Activated CD8-positive, alpha-beta T cell treated with anti-CD3 and anti-CD28 coated beads for 36 hours (primary cell): Measurements from ENCODE around the gene OR52K2. TPM values are rescaled to one million over a fixed set of nuclear protein-coding genes. Genes with fewer than 3 reads are reported as not detected.

Experiments
- ATAC-seq: fragments of 200-7000 bp; cut with Tn5 transposase; one replicate; pipeline ENCODE4 v1.10.0; 2021; ENCODE audit warnings: mild to moderate bottlenecking, moderate library complexity
- CTCF ChIA-PET: fragments of 350-600 bp; sonication (Branson Sonifier 250); formaldehyde crosslinking; loops from one replicate; lab custom pipeline; 2021; ENCODE audit warnings: antibody characterized with exemption; lab: Charles Lee
- POLR2A ChIA-PET: fragments of 350-600 bp; sonication (Branson Sonifier 250); formaldehyde crosslinking; loops from one replicate; lab custom pipeline; 2021; ENCODE audit warnings: antibody characterized with exemption; lab: Charles Lee
- DNase-seq: peaks from one replicate; pipeline ENCODE4 v3.0.0-alpha.2; 2020
- H3K27ac Mint-ChIP-seq: one replicate; pipeline ENCODE4 v1.8.0; 2021; ENCODE audit warnings: mild to moderate bottlenecking, mixed read lengths
- H3K27me3 Mint-ChIP-seq: one replicate; pipeline ENCODE4 v1.8.0; 2021; ENCODE audit warnings: mixed read lengths
- H3K36me3 Mint-ChIP-seq: one replicate; pipeline ENCODE4 v1.8.0; 2021; ENCODE audit warnings: low read depth, mixed read lengths
- H3K4me1 Mint-ChIP-seq: one replicate; pipeline ENCODE4 v1.8.0; 2021; ENCODE audit warnings: low read depth, mixed read lengths
- H3K4me3 Mint-ChIP-seq: one replicate; pipeline ENCODE4 v1.8.0; 2021; ENCODE audit warnings: mild to moderate bottlenecking, moderate library complexity, mixed read lengths
- H3K9me3 Mint-ChIP-seq: one replicate; pipeline ENCODE4 v1.8.0; 2021; ENCODE audit warnings: mixed read lengths
- CTCF ChIP-seq: fragments of 200-600 bp; IDR thresholded peaks from one replicate; pipeline ENCODE4 v1.8.0; 2022; ENCODE audit warnings: antibody characterized with exemption, mild to moderate bottlenecking
- intact Hi-C: fragments of 100-400 bp; cut with micrococcal nuclease; formaldehyde crosslinking; loops from one replicate; pipeline ENCODE4 v1.10.0; 2022
- total RNA-seq, 2 experiments: library from RNA; stranded (reverse); gene quantifications; one replicate each; pipeline ENCODE4 v1.2.3, GENCODE V29; 2021

OR52K2 gene
- total RNA-seq, 2 experiments from 2014 or later: not detected

GRCh38 chr11:4433856-4434255 is 15.2 kb upstream of the OR52K2 start:
- Mint-ChIP-seq H3K27me3 (no peaks in the 10 kb centered on the region), H3K9me3 (no peaks in the 10 kb centered on the region), H3K4me3 (no peak overlapping the region), H3K27ac (no peak overlapping the region), H3K36me3 (no peaks in the 10 kb centered on the region), H3K4me1 (no peaks in the 10 kb centered on the region)
- POLR2A ChIA-PET: no interaction called here
- ATAC-seq (no peak), DNase-seq (no peak)
- CTCF ChIA-PET: no interaction called here
- intact Hi-C loops: no loop called here
- TF ChIP-seq CTCF: no peak

DNA sequence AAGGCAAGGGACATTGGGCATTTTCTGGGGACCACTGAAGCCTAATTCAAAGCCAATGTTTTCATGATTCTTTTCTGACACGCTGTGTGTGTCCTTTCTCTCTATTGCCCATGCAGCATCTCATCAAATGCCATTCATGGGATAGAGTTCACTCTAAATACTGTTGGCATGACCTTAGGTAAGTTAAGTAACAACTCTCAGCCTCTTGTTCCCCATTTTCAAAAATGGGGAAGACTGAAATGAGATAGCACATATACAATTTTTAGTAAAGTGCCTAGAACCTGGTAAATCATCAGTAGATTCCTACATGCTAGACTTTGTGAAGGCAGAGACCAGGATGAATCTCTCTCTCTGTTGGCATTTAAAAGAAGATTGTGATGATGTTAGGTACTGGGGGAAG is 12.7 kb upstream of the OR52K2 start:
- H3K4me1 Mint-ChIP-seq: no peaks in the 10 kb centered on the region
- no peak for TF ChIP-seq CTCF
- H3K36me3 Mint-ChIP-seq: no peaks in the 10 kb centered on the region
- H3K27me3 Mint-ChIP-seq: no peaks in the 10 kb centered on the region
- ATAC-seq (no peak), DNase-seq (no peak)
- POLR2A ChIA-PET: no interaction called here
- CTCF ChIA-PET: no interaction called here
- H3K27ac Mint-ChIP-seq: no peak overlapping the region
- intact Hi-C loops: no loop called here
- H3K4me3 Mint-ChIP-seq: no peak overlapping the region
- no peaks in the 10 kb centered on the region for H3K9me3 Mint-ChIP-seq

DNA sequence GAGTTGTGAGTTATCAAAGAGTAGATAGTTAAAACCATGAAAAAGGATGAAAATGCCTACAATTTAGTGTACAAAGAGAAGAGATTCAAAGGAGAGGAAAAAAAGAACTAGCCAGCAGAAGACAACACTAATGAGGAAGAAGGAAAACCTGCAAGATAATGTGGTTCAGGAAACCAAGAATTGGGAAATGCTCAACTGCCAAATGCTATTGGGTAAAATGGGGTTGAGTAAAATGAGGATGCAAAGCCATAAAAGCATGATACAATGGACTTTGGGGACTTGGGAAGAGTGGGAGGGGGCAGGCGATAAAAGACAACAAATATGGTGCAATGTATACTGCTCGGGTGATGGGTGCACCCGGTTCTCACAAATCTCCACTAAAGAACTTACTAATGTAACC is 7.6 kb upstream of the OR52K2 start:
- Mint-ChIP-seq H3K27me3 (peaks cover 1% of the 10 kb centered on the region), H3K36me3 (no peaks in the 10 kb centered on the region), H3K4me3 (no peak overlapping the region), H3K9me3 (no peaks in the 10 kb centered on the region), H3K27ac (no peak overlapping the region), H3K4me1 (no peaks in the 10 kb centered on the region)
- CTCF ChIA-PET: no interaction called here
- DNase-seq: no peak
- POLR2A ChIA-PET: no interaction called here
- intact Hi-C loops: no loop called here
- no peak for ATAC-seq
- TF ChIP-seq CTCF: no peak

GRCh38 chr11:4443232-4443891 is 5.7 kb upstream of the OR52K2 start:
- TF ChIP-seq CTCF: no peak
- intact Hi-C loops: no loop called here
- H3K4me1 Mint-ChIP-seq: no peaks in the 10 kb centered on the region
- no peak overlapping the region for H3K4me3 Mint-ChIP-seq
- DNase-seq: no peak
- no peaks in the 10 kb centered on the region for H3K9me3 Mint-ChIP-seq
- H3K27me3 Mint-ChIP-seq: peaks cover 1% of the 10 kb centered on the region
- POLR2A ChIA-PET: no interaction called here
- no peak overlapping the region for H3K27ac Mint-ChIP-seq
- CTCF ChIA-PET: interaction anchor here (1.3 kb wide), 1 partner anchor 9 kb away, joined by 3 read pairs; no protein-coding TSS in a partner anchor
- no peak for ATAC-seq
- H3K36me3 Mint-ChIP-seq: no peaks in the 10 kb centered on the region

DNA sequence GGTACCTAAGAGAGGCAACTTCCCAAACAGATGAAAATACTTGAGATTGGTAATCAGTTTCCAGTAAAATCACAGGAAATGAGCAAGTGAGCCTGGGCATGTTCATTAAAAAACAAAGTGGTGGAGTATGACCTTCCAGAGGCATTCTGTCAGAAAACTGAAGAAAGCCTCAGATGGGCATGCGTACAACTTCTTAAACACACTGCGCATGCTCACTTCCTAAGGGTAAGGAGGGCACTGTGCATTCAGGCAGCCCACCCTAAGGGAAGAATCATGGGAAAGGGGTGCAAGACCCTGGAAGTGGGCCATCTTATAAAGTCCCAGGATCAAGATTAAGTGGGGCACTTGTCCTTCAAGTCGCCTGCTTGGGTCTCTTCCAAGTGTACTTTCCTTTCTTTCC is 4.0 kb downstream of the OR52K2 start:
- DNase-seq (no peak), ATAC-seq (no peak)
- intact Hi-C loops: no loop called here
- ChIA-PET POLR2A (no interaction called here), CTCF (no interaction called here)
- Mint-ChIP-seq H3K4me3 (no peak overlapping the region), H3K27me3 (peaks cover 3% of the 10 kb centered on the region), H3K4me1 (no peaks in the 10 kb centered on the region), H3K27ac (no peak overlapping the region), H3K9me3 (peaks cover 8% of the 10 kb centered on the region), H3K36me3 (no peaks in the 10 kb centered on the region)
- TF ChIP-seq CTCF: no peak
